ENCODE data around the gene PDC.
"Not testable (repeated sequence)": the region's sequence is repeated elsewhere in the genome, so short reads cannot be mapped to it uniquely, and the experiment has no call there.

The PDC gene

DNA sequence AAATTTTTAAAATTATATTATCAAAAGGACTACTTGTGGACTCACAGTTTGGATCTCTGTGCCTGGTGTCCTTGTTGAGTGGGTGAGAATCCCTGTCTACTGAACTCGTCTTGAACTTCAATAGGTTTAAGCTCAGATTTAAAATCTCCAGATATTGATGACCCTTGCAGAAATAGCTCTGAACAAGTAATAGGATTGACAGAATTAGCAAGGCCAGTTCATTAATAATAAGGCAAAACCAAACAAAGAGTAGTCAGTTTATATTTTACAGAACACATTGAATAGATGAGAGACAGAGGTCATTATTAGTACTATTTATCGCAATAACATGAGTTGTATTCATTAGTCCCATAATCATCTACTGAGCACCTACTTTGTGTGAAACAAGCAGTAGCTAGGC, at the start of gene PDC:
PDC (minus strand) TSS at position 101 of the 400 bp plus-strand sequence. CDS start 11,655 bp downstream, outside the sequence.
- no peak for DNase-seq

DNA sequence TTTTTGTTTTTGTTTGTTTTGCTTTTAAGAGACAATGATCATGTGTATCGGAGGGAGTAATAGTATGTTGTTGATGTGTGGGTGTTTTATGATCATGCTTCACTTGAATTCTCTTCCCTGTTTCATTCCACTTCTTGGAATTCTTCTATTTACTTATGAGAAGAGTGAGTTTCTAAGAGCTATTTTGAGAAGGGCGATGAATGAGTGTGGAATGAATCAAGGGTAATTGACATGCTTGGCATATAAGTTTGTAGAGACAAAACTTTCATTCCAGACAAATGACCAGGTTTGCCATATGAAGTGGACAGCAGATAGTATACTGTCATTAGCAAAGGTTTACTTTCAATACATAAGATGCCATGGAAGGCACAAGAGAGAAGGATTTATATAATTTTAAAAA, 42.3 kb upstream of the PDC start:
- no peak for DNase-seq

DNA sequence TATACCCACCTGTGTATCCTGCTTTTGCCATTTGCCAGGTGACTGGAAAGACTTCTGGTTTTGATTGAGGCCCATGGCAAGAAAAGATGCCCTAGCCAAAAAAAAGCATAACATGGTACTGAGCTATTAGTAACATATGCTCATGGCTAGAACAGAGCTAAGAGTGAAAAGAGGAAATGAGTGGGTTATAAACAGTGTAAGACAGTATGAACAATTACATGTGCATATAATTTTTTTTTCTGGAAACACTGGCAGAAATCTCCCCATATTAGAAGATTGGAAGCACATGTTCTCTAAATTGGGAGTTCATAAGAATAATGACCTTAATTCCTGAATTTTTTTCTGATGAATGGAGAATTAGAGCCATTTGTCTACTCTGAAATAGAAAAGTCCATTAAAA, 41.2 kb upstream of the PDC start:
- no peak for DNase-seq

DNA sequence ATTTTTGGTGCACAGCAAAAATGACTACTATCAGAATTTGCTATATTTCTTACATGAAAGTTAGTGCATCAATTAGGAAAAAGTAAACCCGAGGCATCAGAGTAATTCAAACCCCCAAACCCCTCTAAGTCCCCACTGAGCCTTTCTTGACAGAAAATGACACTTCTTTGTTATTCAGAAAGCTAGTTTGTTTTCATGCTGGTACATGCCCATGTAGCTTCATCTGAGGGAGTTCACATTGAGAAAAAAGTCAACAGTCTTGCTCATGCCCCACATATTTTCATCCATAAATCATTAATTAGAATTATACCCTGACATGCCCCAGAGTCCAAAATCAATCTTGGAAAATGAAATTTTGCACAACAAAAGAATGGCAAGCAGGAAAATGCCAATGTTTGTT, 39.9 kb upstream of the PDC start:
- DNase-seq = no peak

DNA sequence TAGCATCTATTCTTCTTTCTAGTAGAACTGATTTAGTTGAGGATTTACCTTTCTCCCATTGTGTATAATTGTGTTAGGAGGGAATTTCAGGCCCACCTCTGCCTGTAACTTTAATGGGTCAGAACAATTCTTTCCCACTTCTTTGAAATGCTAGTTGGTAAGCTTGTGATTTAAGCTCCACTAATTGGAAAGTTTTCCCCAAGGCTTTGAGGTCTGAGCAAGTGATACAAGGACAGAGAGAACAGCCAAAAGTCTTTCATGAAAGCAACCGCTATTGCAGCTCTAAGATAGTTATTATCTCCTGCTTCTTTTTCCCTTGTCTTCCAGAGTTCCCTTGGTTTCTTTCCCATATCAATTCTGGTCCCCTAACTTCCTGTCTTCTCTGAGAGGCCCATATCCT, 38.7 kb upstream of the PDC start:
- DNase-seq = no peak

DNA sequence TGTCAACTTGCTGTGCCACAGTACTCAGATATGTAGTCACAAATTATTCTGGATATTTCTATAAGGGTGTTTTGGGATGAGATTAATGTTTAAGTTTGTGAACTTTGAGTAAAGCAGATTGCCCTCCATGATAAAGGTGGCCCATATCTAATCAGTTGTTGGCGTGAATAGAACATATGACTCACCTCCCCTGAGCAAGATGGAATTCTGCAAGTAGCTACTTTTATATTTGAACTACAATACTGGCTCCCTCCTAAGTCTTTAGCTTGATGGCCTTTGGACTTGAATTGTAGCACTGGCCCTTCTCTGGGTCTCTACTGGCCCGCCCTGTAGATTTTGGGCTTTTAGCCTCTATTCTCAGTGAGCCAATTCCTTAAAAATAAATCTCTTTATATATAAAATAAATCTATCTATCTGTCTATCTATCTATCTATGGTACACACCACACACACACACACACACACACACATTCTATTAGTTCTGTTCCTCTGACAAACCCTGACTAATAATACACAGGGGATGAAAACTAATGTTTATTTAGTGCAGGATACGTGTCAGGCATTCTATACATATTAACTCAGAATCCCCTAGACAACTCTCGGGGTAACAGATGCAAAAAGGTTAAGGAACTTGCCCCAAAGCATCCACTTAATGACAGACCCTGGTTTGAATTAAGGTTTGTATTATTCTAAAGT, 37.9 kb upstream of the PDC start:
- DNase-seq = no peak

DNA sequence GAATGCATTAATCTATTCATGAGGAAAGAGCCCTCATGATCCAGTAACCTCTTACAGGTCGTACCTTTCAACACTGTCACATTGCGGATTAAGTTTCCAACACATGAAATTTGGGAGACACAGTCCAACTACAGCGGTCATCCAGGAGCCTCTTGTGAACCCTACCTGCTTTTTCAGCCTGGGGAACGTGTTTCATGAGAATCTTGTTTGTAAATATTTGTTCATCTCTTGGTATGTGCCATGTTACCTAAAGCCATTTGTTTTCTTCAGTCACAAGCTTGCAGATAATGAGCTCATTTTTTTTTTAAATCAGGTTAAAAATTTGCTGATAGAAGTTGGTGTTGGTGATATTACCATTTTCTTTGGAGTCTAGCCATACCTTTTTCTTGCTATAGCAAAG, 37.2 kb upstream of the PDC start:
- no peak for DNase-seq

DNA sequence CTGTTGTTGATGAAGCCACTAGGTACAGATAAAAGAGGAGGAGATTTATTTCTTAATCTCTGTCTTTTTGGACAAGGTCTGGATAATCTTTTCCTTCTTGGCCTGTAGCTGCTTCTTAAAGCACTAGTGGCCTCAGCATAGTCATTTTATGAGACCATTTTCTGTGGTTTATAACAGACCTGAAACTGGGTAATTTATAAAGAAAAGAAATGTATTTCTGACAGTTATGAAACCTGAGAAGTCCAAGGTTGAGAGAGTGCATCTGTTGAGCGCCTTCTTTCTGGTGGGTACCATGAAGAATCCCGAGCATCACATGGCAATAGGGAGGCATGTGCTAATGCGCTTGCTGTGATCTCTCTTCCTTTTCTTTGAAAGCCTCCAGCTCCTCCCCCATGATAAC, 36.7 kb upstream of the PDC start:
- DNase-seq = no peak

DNA sequence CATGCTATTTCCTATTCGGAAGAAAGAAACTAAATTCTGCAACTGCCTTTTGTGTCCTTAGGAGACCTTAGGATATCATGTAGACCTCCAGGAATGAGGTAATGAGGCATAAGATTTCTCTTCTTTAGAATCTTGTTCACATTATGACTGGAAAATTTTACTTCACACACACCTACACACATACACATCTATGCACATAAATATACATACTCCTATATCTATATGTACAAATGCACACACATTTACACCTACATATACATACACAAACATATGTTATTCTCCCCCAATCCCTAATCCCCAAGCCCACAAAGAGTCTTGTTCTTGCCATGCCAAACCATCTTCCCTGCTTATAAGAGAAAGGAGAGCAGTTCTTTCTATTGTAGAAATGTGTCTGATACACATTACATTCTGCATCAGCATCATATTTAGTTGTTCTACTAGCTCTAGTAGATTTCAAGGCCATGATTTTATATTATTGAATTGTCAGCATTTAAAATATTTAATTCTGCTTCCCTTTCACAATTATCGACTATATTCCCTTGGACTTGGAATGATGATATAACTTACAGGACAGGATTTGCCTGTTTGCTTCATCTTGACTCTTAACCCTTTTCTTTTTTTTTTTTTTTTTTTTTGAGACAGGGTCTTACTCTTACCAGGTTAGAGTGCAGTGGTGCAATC, 35.4 kb upstream of the PDC start:
- no peak for DNase-seq

DNA sequence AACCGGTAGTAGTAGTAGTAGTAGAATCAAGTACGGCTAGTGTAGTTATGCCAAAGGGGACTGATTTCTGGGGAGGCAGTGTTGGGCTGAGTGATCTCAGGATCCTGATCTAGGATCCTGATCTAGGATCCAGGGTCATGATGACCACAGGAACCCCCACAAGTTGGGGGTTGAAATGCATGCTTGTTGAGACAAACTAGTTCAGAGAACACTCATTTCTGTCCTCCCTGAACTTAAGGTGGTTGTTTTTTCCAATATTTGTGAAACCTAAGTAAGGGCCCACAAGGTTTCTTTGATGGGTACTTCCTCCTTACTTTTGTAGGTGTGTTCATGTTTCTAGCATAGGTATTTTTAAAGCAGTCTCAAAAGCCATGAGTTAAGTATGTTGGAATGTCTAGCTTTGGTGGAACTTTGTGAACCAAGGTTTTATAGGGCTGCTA, 33.9 kb upstream of the PDC start:
- DNase-seq = no peak

DNA sequence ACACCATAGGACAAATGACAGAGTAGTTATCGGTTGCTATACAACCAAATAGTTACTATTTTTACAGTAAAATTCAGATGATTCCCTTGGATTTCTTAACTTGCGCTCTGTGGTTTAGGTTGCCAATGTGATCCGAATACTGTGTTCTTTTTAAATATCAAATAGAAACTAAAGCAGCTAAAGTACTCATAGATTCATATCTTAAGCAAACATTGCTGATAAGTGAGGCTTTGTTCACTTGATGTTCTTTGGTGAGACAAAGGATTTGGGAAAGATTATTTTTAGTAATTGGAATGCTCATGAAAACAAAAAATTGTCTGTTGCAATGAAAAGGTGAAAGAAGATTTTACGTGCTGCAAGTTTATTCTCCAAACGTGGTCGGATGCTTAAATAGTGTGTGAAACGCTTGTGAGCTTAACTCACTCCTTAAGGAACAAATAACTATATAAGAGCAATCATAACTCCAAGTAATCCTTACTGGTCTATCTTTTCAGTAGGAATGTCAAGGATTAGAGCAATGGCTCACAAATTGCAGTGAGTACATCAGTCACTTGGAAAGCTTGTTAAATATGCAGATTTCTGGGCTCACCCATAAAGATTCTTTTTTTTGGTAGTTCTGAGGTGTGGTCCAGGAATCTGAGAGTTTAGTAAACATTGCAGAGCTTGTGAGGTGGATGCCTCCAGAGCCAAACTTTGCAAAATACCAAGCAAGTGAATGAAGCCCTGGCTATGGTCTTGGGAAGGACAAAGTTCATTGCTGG, 31.8 kb upstream of the PDC start:
- no peak for DNase-seq

DNA sequence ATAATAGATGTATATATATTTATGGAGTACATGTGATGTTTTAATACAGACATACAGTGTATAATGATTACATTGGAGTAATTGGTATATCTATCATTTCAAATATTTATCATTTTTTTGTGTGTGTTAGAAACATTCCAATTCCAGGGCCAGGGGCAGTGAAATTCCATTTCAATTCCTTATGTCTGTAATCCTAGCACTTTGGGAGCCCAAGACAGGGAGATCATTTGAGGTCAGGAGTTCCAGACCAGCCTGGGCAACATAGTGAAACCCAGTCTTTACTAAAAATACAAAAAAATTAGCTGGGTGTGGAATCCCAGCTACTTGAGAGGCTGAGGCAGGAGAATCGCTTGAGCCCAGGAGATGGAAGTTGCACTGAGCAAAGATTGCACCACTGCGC, 30.4 kb upstream of the PDC start:
- no peak for DNase-seq

DNA sequence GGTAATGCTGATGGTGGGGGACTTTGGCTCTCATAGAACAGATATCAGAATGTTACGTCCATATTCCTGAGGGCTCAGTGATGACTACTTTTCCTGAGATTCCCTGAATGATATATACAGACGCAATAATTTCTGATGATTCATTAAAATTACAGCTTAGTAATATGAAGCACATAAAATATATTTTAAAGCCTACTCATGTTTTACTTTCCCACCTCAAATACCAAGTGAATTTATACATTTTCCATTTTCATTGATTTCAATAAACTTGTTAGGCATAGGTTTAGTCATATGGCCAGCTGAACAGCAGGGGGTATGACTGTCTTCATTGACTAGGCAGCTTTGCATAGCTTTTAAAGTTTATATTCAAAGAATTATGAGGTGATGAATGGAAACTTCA, 26.2 kb upstream of the PDC start:
- no peak for DNase-seq

DNA sequence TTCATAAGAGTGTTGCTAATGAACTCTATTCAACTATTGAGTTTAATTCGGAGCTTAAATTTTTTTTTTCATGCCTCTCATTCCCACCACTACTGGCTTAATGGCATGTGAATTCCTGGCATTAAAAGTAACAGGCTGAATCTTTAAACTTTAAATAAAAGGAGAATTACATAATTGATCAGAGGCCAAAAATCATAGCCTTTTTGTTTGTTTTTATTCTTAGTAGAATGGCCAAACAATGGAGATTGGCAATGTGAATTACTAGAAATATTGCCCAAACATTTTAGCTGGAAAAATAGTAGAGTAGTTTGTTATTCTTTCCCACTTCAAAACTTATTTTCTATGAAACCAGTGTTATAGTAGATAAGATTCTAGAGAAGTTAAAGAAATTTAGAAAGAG, 25.1 kb upstream of the PDC start:
- no peak for DNase-seq

DNA sequence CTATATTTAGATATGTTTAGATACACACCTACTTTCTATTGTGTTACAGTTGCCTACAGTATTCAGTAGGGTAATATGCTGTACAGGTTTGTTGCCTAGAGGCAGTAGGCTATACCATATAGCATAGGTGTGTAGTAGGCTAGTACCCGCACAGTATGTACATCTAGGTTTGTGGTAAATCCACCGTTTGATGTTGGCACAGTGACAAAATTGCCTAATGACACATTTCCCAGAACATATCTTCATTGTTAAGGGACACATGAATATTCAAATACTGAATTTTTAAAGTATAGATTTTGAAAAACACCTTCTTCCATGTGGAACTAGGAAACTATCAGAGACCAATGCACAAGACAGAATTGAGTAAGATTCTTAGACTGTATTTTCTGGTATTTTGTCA, 22.6 kb upstream of the PDC start:
- DNase-seq = no peak

DNA sequence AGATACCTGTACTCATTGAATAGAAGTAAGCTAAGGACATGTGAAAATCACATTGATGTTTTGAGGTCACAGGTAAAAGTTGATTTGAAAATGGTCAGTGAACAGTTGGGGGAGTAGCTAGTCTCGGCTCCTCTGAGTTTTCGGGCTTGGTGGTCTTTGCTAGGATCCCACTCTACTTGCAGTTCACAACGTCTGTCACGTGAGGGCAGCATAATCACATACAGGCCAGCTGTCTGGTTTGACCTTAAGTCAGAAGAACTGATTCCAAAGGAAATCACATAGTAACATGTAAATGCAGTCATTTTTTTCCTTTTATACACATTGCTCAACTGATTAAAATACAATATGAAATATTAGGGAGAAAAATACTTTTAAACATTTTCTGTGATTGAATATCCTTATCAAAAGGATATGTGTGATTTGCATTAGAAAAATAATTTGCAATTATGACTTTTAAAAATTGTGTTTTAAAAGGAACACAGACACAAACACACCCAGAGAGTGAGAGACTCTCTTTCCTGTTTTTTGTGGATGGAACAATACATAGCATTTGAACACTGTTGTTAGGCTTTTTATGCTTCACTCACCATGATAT, 21.8 kb upstream of the PDC start:
- peak; percentile 73 for DNase-seq

DNA sequence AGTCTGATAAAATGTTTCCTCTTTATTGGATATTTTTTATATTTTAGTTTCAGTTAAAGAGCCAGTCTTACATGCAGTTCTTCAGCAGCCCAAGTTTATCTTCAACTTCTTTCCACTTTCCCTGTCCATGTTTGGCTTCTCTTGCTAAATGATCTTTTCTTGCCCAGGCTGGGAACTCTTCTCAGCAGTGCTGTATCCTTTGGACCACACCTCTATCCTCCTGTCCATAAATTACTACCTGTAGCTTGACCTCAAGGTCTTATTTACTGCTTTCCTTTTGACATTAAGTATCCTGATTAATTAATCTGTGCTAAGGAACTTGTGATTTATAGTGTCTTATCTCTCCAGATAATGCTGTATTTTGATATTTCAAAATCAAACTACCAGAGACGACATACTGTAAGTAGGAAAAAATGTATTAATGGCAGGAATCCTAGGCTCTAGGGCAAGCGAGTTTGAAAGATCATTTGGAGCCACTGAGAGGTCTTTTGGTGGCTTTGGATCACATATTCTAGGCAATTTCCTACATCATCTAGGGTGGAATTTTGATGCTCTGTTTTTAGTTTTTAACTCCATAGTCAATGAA, 20.5 kb upstream of the PDC start:
- DNase-seq = no peak

DNA sequence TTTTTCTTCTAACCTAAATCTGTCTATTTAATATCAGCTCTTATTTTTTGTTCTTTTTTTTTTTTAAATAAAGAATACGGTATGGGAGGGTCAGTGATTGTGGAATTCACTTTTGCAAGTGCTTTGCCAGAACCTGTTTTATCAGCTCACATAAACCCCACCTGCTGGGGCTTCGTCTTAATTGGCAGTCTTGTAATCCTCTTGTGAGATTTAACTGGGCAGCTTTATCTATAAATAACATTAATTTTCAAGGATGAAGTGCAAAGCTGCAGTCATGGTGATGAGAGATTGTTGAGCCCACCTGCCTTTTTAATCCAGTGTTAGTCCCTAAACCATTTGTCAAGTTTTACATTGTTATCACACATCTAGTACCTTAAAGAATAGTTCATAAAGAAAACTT, 18.2 kb upstream of the PDC start:
- DNase-seq = no peak

DNA sequence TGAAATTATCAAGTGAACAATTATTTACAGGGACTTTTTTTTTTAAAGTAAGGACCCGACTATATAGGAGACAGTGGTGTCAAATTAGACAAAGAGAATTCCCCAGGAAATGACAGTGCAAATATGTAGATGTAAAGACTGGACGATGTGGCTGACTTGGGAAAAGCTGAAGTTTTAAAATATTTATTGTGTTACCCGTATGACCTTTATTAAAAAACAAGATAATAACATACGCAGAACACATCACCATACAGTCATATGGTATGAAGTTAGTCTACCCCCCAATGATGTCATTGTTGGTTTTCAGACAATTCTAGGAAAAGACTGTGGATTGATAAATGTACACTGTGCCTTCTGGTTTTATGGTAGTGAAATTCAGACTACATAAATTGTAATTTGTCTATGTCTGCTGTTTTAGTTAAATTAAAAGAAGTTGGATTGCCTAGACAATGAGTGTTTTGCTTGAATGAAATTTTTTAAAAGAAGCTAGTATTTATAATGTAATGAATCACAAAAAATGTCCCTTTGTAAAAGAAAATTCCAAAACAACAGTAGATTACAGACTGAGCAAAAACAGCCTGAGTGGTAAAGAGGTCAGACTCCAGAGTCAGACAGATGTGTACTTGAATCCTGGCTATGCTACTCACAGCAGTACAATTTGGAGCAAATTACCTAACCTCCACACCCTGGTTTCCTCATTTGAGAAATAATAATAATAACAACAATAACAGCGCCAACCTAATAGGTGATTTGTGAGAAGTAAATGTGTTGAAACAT, 15.5 kb upstream of the PDC start:
- no peak for DNase-seq

DNA sequence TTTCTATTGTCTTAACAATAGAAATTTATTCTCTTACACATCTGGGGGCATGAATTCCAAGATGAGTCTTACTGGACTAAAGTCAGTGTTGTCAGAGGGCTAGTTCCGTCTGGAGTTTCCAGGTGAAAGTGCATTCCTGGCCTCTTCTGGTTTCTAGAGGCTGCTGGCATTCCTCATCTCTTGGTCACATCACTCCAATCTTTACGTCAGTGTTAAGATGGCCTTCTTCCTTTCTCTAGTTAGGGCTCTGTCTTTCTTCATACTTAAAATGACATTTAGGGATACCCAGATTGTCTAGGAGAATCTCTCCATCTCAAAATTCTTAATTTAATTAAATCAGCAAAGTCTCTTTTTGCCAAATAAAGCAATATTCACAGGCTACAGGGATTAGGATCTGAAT, 13.3 kb upstream of the PDC start:
- no peak for DNase-seq

DNA sequence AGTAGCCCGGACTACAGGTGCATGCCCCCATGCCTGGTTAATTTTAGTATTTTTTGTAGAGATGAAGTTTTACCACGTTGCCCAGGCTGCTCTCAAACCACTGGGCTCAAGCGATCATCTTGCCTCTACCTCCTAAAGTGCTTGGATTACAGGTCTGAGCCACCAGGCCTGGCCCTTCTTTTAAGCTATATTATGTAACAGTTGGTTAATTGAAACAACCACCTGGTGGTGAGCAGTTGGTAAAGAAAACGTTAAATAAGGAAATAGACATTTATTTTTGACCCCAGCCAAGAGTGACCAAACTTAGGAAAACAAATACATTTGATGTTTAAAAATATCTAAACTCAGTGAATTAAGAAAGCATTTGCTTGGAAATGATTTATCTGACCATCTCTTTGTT, 12.1 kb upstream of the PDC start:
- DNase-seq = no peak

DNA sequence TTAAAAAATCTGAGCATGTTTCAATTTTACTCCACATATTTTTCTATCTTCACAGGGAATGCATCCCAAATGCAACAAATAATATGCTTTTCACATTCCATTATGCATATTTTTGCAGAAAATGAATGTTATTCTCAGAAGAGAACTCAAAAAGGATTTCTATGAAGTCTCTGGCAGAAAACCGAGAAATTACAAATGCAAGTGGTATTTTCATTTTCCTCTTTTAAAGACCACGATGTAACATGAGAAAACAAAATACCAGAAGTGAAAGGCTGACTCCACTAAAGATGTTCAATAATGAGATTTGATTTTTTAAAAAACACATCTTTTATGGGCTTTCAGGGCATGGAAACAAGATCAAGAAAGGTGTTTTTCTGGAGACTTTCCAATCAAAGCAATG, 5.0 kb upstream of the PDC start:
- no peak for DNase-seq

DNA sequence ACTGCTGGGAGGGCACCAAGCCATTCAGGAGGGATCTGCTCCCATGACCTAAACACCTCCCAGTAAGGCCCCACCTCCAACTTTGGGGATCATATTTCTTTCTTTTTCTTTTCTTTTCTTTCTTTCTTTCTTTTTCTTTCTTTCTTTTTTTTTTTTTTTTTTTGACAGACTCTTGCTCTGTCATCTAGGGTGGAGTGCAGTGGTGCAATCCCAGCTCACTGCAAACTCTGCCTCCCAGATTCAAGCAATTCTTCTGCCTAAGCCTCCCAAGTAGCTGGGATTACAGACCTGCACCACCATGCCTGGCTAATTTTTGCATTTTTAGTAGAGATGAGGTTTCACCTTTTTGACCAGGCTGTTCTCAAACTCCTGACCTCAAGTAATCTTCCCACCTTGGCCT, 4.6 kb upstream of the PDC start:
- DNase-seq = not testable (repeated sequence)

Measured in NCI-H1092 treated with DMSO at 0.1 percent for 48 hours (cell line).